Panc1 (cell line): ENCODE data around the gene ALDH6A1. TPM values are rescaled to one million over a fixed set of nuclear protein-coding genes. Genes with fewer than 3 reads are reported as not detected.

Experiments
- ATAC-seq: fragments of 200-7000 bp; cut with Tn5 transposase; 2 replicates; pipeline ENCODE4 v1.9.1; 2020; ENCODE audit warnings: mild to moderate bottlenecking, moderate library complexity
- BruUV-seq: library from RNA; stranded (reverse); fragments of 400-500 nt; replicated peaks from 2 replicates; lab custom pipeline; 2021; lab: Mats Ljungman, UMichigan
- CTCF ChIA-PET: fragments of 300-600 bp; sonication (Branson Sonifier 250); formaldehyde crosslinking; loops from one replicate; lab custom pipeline; 2022; ENCODE audit warnings: antibody characterized with exemption; lab: Charles Lee
- POLR2A ChIA-PET: fragments of 300-600 bp; sonication (Branson Sonifier 250); formaldehyde crosslinking; loops from one replicate; lab custom pipeline; 2022; ENCODE audit warnings: antibody characterized with exemption; lab: Charles Lee
- DNase-seq: peaks from one replicate; pipeline ENCODE4 v3.0.0-alpha.2; 2010; ENCODE audit warnings: low read depth, low spot score
- H3K27ac ChIP-seq: 2 replicates; pipeline ENCODE4 v1.5.1; 2011; ENCODE audit warnings: mild to moderate bottlenecking, low read length, inconsistent platforms
- H3K27me3 ChIP-seq: fragments of 200-500 bp; sonication (Bioruptor generic); 2 replicates; pipeline ENCODE4 v1.6.0; 2014; ENCODE audit warnings: low read length, inconsistent platforms; ENCODE audit not compliant: control insufficient read depth, insufficient read depth
- H3K36me3 ChIP-seq: fragments of 200-500 bp; sonication (Bioruptor generic); 2 replicates; pipeline ENCODE4 v1.5.1; 2014; ENCODE audit warnings: inconsistent platforms, mild to moderate bottlenecking, low read length, moderate library complexity; ENCODE audit not compliant: control insufficient read depth, insufficient read depth
- H3K4me1 ChIP-seq: 2 replicates; pipeline ENCODE4 v1.5.1; 2011; ENCODE audit warnings: inconsistent platforms, mild to moderate bottlenecking, low read length, moderate library complexity; ENCODE audit not compliant: control insufficient read depth, insufficient read depth
- H3K4me3 ChIP-seq, 2 experiments: 2 replicates each; pipeline ENCODE4 v1.5.1; 2011 to 2012; ENCODE audit warnings: low read depth in 2 of 2, low read length in 2 of 2, mild to moderate bottlenecking in 2 of 2, inconsistent platforms in 1 of 2, moderate library complexity in 1 of 2
- H3K9me3 ChIP-seq: fragments of 200-500 bp; sonication (Bioruptor generic); 2 replicates; pipeline ENCODE4 v1.5.1; 2014; ENCODE audit warnings: low read depth, mild to moderate bottlenecking, inconsistent platforms, low read length, moderate library complexity; ENCODE audit not compliant: control insufficient read depth, insufficient read depth
- CTCF ChIP-seq: fragments of 450-650 bp; IDR thresholded peaks from 2 replicates; pipeline ENCODE4 v1.5.1; 2017; ENCODE audit warnings: mild to moderate bottlenecking
- POLR2AphosphoS5 ChIP-seq: IDR thresholded peaks from 2 replicates; pipeline ENCODE4 v1.6.1; 2012; ENCODE audit warnings: mild to moderate bottlenecking, low read depth, low read length, moderate library complexity
- REST ChIP-seq, 2 experiments: IDR thresholded peaks; 2 replicates each; pipeline ENCODE4 v1.6.1; 2011 to 2012; ENCODE audit warnings: low read depth in 2 of 2, control low read depth in 1 of 2, low read length in 1 of 2, mild to moderate bottlenecking in 1 of 2, moderate library complexity in 1 of 2; ENCODE audit not compliant: insufficient read depth in 1 of 2
- SIN3A ChIP-seq: IDR thresholded peaks from 2 replicates; pipeline ENCODE4 v1.6.1; 2012; ENCODE audit warnings: low read depth, mild to moderate bottlenecking, low read length, moderate library complexity, borderline replicate concordance; ENCODE audit not compliant: insufficient read depth
- TCF7L2 ChIP-seq: IDR thresholded peaks from 2 replicates; pipeline ENCODE4 v1.6.1; 2011; ENCODE audit warnings: mild to moderate bottlenecking, low read depth, low read length, inconsistent platforms
- in situ Hi-C: cut with HindIII; loops from 2 replicates; pipeline ENCODE4 v1.10.0; 2016; ENCODE audit warnings: low sequenced_read_pairs, low pct_unique_long_range_greater_than_20kb
- intact Hi-C: fragments of 100-400 bp; cut with micrococcal nuclease; formaldehyde crosslinking; loops from one replicate; pipeline ENCODE4 v1.10.0; 2022; ENCODE audit not compliant: unreplicated experiment
- total RNA-seq: library from RNA; stranded (reverse); gene quantifications from one replicate; pipeline ENCODE4 v1.2.1, GENCODE V29; 2021; ENCODE audit not compliant: unreplicated experiment

The ALDH6A1 gene
- total RNA-seq, 1 experiment from 2014 or later, result 2.1 TPM

DNA sequence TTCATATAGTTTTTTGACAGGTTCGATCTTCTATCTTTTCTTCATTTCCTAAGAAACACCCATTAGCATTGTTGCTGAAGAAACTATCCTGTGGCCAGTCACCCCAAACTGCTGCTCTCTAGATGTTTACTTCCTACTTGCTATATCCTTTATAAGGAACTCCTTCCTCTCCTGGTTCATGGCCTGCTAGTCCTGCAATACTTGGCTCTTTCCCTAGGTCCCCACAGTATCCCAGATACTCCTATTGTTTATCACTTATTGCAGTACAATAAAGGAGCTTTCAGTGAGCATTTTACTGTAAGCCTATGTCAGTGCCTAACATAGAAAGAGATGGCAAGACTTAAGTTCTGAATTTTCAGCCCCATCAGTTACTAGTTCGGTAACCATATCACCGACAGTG lies 2.8 kb downstream of the ALDH6A1 start:
- in situ Hi-C loops, result no loop called here
- Histone ChIP-seq H3K36me3 (peaks cover 4% of the 10 kb centered on the region; the same call in 1 of the 2 replicates), H3K27ac (no peak overlapping the region), H3K27me3 (no peaks in the 10 kb centered on the region), H3K4me1 (peaks cover 7% of the 10 kb centered on the region; the same call in 1 of the 2 replicates), H3K9me3 (no peaks in the 10 kb centered on the region), H3K4me3 (no peak overlapping the region)
- ATAC-seq (no peak), DNase-seq (no peak)
- CTCF ChIA-PET, result no interaction called here
- BruUV-seq, result no TSS peak
- TF ChIP-seq REST (IDR thresholded peaks at IDR 0.05; ENCODE audit: insufficient read depth in 1 of 2, low read depth in 2 of 2, low read length in 1 of 2) (no peak), CTCF (no peak), POLR2AphosphoS5 (no peak), TCF7L2 (no peak), SIN3A (no peak)
- POLR2A ChIA-PET, result interaction anchor here (0.6 kb wide), 1 partner anchor 19 kb away, joined by 9 read pairs; no protein-coding TSS in a partner anchor
- intact Hi-C loops, result no loop called here

DNA sequence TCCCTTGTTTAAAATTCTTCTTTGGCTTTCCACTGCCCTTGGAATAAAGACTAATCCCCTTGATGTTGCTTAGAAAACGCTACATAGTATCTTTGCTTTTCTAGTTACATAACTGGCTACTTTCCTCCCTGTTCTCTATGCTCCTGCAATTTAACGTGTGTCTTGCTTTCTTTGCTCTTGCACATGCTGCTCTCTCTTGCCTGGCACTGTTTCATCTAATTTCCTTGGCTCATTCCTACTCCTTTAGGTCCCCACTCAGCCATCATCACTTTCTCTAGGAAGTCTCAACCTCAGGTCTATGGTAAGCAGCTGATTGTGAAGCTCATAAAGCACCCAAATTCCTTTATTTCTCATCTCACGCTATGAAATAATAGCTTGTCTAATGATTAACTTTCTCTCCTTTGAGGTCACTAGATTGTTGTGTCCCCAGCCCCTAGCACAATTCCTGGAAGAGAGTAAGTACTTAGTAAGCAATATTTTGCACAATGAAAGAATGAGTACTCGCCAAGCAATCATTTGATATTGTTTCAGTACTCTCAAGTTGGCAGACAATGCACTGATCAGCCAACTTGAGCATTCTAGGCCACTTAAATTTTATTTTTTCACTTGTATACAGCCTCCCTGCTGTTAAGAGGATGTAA lies 3.3 kb downstream of the ALDH6A1 start:
- no peak overlapping the region for H3K4me3 ChIP-seq
- ChIA-PET POLR2A (no interaction called here), CTCF (no interaction called here)
- in situ Hi-C loops, result no loop called here
- ATAC-seq (no peak), DNase-seq (no peak)
- no peaks in the 10 kb centered on the region for H3K9me3 ChIP-seq
- no peak overlapping the region for H3K27ac ChIP-seq
- peaks cover 4% of the 10 kb centered on the region; the same call in 1 of the 2 replicates for H3K36me3 ChIP-seq
- no peaks in the 10 kb centered on the region for H3K27me3 ChIP-seq
- H3K4me1 ChIP-seq, result peaks cover 6% of the 10 kb centered on the region; the same call in 1 of the 2 replicates
- no peak for TF ChIP-seq CTCF
- BruUV-seq, result no TSS peak
- intact Hi-C loops, result no loop called here
